GM20000 (cell line): ENCODE measurements around the gene RAB31.

ENCODE experiments used
- DNase-seq: peaks from one replicate; pipeline ENCODE4 v3.0.0; 2012; ENCODE audit warnings: low spot score
- CTCF ChIP-seq: IDR thresholded peaks from 2 replicates; pipeline ENCODE4 v1.5.1; 2012; ENCODE audit warnings: mild to moderate bottlenecking, control low read depth; ENCODE audit errors: extremely low read depth, missing control alignments

Gene RAB31

DNA sequence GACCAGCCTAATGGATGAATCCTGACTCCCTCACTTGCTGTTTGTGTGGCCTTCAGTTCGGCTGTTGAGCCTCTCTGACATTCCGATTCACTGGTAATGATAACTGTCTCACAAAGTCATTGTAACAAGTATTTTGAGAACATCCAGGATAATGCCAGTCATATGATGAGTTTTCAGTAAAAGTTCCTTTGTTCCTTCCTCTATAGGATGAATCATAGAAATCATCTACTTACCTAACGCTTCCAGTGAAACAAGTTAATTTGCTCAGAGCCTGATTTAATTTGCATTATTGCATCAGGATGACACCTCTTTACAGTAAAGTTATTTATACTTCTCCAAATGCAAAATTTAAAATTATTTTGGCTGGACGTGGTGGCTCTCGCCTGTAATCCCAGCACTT is 32.0 kb downstream of the RAB31 start:
- TF ChIP-seq CTCF, result no peak
- no peak for DNase-seq

DNA sequence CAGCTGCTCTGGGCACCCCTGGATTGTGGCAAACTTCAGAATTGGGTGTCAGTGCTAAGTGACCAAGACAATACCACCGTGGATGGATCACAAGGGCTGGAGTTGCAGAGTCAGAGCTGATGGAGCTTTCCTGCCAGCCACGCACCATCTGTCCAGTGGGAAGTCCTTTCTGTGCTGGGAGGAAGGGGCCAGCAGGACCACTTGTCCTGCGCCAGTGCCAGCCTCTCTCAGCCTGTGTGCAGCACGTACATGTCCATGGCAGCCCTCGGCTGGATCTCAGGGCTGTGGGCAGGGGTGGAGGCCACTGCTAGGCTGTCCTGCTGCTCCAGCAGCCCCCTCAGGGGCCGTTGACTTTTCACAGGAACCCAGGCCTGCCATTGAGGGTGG is 33.3 kb downstream of the RAB31 start:
- TF ChIP-seq CTCF, result no peak
- DNase-seq, result no peak

- no peak for TF ChIP-seq CTCF
- no peak for DNase-seq
Observed at GRCh38 chr18:9741793-9742523, 33.9 kb downstream of the RAB31 start.

DNA sequence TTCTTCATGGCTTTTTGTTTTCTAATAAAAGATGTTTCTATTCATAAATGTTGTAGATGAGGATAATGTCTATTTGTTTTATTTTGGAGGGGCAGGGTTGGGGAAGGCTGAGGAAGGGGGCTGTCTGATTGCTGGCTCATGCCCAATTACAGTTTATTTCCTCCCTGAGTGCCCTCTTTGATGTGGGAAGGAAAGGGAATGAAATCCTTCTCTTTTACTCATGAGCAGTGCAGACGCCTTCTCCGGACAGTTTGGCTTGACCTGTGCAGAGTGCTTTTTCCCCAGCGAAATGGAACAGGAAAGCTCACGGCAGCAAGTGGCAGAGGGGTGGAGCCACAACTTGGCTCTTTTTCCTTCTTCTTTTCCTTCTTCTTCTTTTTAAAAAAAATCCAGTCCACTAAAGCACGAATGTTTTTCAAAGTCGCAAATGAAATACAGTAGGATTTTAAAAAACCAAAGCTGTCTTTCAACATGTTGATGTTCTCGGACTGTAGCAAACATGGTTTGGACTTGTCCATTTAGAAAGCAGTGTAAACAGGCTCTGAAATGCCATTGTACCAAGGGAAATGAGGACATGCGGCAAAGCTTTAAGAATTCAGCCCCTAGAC is 34.5 kb downstream of the RAB31 start:
- no peak for TF ChIP-seq CTCF
- DNase-seq, result no peak

- no peak for DNase-seq
- TF ChIP-seq CTCF, result no peak
Observed at GRCh38 chr18:9743200-9744016, 35.3 kb downstream of the RAB31 start.

DNA sequence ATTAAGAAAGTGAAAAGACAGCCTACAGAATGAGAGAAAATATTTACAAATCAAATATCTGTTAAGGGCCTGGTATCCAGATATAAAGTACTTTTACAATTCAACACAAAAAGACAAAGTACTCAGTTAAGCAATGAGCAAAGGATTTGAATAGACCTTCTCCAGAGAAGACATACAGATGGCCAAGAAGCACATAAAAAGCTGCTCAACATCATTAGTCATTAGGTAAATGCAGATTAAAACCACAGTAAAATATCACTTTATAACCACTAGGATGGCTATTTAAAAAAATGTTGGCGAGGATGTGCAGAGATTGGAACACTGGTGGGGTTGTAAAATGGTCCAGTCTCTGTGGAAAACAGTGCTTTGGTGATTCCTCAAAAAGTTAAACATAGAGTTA is 38.9 kb downstream of the RAB31 start:
- DNase-seq, result no peak
- TF ChIP-seq CTCF, result no peak

DNA sequence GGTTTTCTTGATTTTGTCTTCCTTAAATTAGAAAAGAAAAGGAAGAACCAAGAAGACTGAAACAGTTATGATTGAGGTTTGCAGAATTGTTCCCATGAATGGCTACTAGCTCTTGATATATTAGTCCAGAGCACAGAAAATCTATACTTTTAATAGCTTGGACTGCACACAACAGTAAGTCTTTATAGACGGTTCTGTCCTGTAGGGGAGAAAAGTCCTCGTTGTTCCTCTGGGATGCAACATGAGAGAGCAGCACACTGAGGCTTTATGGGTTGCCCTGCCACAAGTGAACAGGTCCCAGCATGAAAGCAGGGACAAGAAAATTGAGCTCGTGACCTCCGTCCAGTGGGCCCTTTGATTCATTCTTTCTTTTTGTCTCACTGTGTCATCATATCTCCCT is 41.5 kb downstream of the RAB31 start:
- no peak for TF ChIP-seq CTCF
- DNase-seq, result no peak
